ENCODE data around the gene TSPEAR. TPM values are rescaled to one million over a fixed set of nuclear protein-coding genes. Genes with fewer than 3 reads are reported as not detected.

TSPEAR gene
- total RNA-seq, 4 donors from 2014 or later, result 0.19 TPM; not detected in 3

DNA sequence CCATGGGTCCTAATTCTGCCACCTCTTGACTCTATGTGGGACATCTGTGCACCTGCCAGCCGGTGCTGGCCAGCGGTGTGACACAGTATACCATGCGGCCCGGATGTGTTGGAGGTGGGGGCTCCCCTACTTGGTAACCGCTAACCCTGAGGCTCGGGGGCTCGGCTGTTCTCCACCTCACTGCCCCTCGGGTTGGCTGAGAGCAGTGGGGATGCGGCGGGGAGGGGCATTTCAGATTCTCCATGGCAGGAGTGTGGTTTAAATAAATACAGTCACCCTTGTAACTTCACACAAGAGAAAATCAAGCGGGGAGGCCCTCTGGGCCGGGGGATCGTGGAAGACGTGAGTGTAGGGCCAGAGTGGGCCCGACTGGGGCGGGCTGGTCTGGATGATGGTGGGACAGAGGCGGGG lies 182.4 kb downstream of the TSPEAR start:
- ATAC-seq (ENCODE audit: low FRiP score) (no peak), DNase-seq (ENCODE audit: low spot score) (no peak)
- TF ChIP-seq, protein P1, sequence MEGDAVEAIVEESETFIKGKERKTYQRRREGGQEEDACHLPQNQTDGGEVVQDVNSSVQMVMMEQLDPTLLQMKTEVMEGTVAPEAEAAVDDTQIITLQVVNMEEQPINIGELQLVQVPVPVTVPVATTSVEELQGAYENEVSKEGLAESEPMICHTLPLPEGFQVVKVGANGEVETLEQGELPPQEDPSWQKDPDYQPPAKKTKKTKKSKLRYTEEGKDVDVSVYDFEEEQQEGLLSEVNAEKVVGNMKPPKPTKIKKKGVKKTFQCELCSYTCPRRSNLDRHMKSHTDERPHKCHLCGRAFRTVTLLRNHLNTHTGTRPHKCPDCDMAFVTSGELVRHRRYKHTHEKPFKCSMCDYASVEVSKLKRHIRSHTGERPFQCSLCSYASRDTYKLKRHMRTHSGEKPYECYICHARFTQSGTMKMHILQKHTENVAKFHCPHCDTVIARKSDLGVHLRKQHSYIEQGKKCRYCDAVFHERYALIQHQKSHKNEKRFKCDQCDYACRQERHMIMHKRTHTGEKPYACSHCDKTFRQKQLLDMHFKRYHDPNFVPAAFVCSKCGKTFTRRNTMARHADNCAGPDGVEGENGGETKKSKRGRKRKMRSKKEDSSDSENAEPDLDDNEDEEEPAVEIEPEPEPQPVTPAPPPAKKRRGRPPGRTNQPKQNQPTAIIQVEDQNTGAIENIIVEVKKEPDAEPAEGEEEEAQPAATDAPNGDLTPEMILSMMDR (IDR thresholded peaks at IDR 0.05), result no peak

DNA sequence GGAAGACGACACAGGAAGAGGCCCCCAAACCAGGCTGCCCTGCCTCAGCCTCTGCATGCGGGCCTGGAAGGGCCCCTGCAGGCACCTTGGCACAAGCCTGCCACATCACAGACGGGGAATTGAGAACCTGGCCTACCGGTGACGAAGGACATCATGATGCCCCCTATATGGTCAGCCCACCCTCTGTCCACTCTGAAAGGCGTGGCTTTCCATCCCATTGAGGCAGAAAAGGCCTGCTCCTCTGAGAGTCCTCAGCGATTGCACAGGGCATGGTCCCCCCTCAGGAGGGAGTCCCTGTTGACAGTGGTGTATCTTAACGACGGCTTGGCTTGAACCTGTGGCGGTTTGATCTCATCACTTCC lies 182.8 kb downstream of the TSPEAR start:
- ATAC-seq (ENCODE audit: low FRiP score) (no peak), DNase-seq (ENCODE audit: low spot score) (no peak)
- TF ChIP-seq, protein P1 (IDR thresholded peaks at IDR 0.05), result no peak

DNA sequence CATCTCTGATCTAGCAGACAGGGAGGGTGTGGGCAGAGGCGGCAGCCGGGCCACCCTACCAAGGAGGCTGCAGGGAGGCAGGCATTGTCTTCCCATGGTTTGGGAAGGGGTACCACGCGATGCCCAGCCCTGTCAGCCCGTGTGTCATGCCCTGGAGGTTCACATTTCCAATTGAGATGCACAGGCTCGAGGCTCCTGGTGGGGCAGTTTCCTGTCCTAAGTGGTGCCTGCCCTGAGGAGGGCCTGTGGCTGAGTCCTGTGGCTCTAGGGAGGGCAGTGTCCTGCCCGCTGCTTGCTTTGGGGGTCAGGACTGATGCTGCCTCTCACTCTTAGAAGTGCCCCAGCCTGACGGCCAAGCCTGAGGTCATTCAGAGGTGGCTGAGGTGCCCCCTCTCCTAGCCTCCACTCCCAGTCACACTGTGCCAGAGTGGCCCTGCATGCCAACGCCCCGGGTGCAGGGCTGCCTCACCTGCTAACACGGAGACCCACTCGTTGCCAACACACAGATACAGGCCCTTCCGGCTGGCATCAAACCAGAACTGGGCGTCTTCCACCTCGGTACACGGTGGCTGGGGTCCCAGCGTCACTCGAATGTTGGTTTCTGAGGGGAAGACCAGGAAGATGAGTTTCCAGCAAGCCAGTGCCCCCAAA lies 183.3 kb downstream of the TSPEAR start:
- DNase-seq (ENCODE audit: low spot score) (no peak), ATAC-seq (ENCODE audit: low FRiP score) (no peak)
- TF ChIP-seq, protein P1 (IDR thresholded peaks at IDR 0.05), result no peak

DNA sequence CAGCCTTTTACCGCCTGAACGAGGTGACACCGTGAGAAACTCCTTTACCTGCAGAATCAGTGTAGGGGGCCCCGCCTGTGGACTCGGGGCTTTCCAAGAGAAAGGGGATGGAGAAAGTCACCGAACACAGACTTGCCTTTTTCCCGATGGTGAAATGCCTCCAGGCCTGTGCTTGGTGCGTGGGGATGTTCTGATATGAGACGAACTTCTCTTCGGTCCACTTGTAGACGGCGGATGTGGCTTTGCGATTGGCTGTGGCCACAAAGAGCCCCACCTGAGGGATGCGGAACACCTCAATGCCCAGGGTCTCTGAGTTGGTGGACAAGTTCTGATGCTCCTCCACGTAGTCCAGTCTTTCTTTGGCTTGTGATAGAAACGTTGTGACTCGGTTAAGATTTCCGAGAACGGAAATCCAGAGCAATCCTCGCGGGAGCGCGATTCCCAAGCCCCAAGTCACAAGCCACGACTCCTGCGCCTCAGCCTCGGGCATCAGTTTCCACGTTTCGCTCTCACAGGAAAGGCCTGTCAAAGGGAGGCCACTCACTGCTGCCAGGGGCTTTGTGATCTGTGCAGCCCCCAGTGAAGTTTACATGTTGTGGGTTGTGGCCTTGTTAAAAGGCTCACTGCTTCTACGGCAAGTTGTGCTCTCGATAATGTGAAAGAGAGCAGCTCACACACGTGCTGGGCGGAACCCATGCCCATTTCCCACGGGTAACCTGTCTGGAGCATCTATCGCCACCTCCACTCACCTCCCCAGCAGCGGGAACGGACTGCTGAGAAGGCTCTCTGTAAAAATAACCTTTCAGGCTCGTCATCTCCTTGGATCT lies 184.0 kb downstream of the TSPEAR start:
- no peak for ATAC-seq (ENCODE audit: low FRiP score)
- TF ChIP-seq, protein P1 (IDR thresholded peaks at IDR 0.05), result no peak
- DNase-seq (ENCODE audit: low spot score), result no peak

DNA sequence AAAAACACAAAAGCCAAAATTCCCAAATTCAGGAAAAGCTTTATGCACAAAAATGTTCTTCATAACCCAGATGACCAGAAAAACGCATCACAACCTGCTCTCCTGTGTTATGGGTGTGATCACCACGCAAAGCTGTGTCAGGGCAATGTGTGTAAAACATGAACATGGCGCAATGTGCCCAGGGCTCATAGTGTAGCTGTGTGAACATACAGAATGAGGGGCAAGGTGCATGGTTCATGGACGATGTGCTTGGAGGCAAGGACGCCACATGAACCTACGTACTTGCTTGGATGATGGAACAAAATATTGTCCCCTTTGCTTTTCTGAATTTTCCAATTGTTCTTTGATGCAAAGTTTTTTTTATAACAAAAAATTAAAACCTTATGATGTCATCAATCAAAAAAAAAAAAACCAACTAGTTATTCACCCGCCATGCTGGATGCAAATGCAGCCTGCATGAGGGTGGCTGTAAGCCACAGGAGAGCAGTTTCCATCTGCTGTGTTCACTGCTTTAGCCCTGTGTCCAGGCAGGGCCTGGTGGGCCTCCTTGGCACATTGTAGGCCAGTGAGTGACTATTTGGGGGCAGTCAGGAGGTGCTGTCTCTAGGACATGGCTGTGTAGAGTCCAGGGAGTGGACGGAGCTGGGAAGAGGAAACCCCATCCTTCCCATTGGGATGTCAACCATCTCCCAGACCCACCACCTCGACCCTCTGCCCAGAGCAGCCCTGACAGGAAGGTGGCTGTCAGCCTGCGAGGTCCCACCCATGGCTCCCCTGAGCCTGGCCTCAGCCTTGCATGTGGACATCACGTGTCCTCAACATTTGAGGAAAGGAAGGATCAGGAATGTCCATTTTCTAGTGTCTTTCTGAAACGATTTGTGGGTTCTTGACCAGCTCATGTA lies 185.0 kb downstream of the TSPEAR start:
- DNase-seq (ENCODE audit: low spot score) (no peak), ATAC-seq (ENCODE audit: low FRiP score) (no peak)
- TF ChIP-seq, protein P1 (IDR thresholded peaks at IDR 0.05), result no peak

DNA sequence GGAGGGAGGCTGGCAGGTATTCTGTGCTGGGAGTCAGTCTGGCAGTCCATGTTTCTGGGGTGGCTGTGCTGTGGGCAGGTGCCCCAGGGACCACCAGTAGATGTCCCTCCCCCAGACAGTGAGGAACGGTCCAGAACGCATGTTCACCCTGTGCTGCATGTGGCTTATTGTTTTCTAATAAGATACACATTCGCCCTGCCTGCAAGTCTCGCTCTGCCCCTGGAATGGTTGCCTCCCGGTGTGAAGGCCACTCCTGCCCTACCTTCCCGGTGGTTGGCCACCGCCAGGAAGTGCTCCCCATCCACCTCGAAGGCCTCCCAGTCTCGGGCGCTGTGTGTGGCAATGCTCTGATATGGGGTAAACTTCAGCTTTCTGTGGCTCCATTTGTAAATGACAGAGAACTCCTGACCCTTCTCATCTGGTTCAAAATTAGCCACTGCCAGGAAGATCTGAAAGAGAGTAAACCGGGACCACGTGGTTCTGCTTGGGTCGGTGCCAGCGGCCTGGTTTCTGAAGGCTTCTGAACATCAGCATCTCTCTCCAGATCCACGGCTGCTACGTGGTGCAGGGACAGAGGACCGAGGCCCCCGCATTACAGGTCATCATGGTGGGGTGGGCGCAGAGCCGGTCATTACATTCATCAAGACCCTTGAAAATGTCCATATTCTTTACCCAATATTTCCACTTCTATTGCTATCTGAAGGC lies 185.8 kb downstream of the TSPEAR start:
- DNase-seq (ENCODE audit: low spot score) (no peak), ATAC-seq (ENCODE audit: low FRiP score) (no peak)
- TF ChIP-seq, protein P1 (IDR thresholded peaks at IDR 0.05), result no peak
